SK-N-SH treated with all-trans-retinoic acid at 6 μM for 48 hours (cell line): Measurements from ENCODE around the gene TRIM66.

Source experiments
- CSRNP3 ChIP-seq: fragments of 250-450 bp; sonication (Bioruptor Pico); IDR thresholded peaks from 2 replicates; pipeline ENCODE4 v1.5.1; 2021; ENCODE audit warnings: mild to moderate bottlenecking, moderate library complexity
- OSR1 ChIP-seq: fragments of 250-450 bp; sonication (Bioruptor Pico); IDR thresholded peaks from 2 replicates; pipeline ENCODE4 v1.8.0; 2022; ENCODE audit warnings: moderate library complexity, mild to moderate bottlenecking, inconsistent platforms
- PATZ1 ChIP-seq: fragments of 250-450 bp; sonication (Bioruptor Pico); IDR thresholded peaks from 2 replicates; pipeline ENCODE4 v1.8.0; 2020; ENCODE audit warnings: mild to moderate bottlenecking, moderate library complexity, borderline replicate concordance
- PPARA ChIP-seq: fragments of 250-450 bp; sonication (Bioruptor Pico); IDR thresholded peaks from 2 replicates; pipeline ENCODE4 v1.5.0; 2020; ENCODE audit warnings: mild to moderate bottlenecking, borderline replicate concordance
- SNAI2 ChIP-seq: fragments of 250-450 bp; sonication (Bioruptor Pico); IDR thresholded peaks from 2 replicates; pipeline ENCODE4 v1.5.0; 2020; ENCODE audit warnings: mild to moderate bottlenecking, moderate library complexity
- TCF4 ChIP-seq: fragments of 250-450 bp; sonication (Bioruptor Pico); IDR thresholded peaks from 2 replicates; pipeline ENCODE4 v1.8.0; 2021; ENCODE audit warnings: mild to moderate bottlenecking, moderate library complexity, borderline replicate concordance
- TOX ChIP-seq: fragments of 250-450 bp; sonication (Bioruptor Pico); IDR thresholded peaks from 2 replicates; pipeline ENCODE4 v1.8.0; 2021; ENCODE audit warnings: mild to moderate bottlenecking, moderate library complexity, borderline replicate concordance
- ZC3H10 ChIP-seq: fragments of 250-450 bp; sonication (Bioruptor Pico); IDR thresholded peaks from 2 replicates; pipeline ENCODE4 v1.5.1; 2021; ENCODE audit warnings: mild to moderate bottlenecking, moderate library complexity
- ZFP3 ChIP-seq: fragments of 250-450 bp; sonication (Bioruptor Pico); IDR thresholded peaks from 2 replicates; pipeline ENCODE4 v1.5.0; 2020; ENCODE audit warnings: mild to moderate bottlenecking, moderate library complexity
- ZFP30 ChIP-seq: fragments of 450-650 bp; formaldehyde crosslinking; IDR thresholded peaks from 2 replicates; pipeline ENCODE4 v1.5.0; 2022; ENCODE audit warnings: mild to moderate bottlenecking, moderate library complexity

GRCh38 chr11:8683115-8683807 is 796 bp upstream of the TRIM66 start:
- TF ChIP-seq ZFP30: no peak
- no peak for TF ChIP-seq CSRNP3 (CRISPR knock-in tag)
- no peak for TF ChIP-seq TOX
- no peak for TF ChIP-seq TCF4 (CRISPR knock-in tag)
- TF ChIP-seq ZFP3: no peak
- no peak for TF ChIP-seq PATZ1 (CRISPR knock-in tag)
- TF ChIP-seq OSR1 (CRISPR knock-in tag): no peak
- no peak for TF ChIP-seq SNAI2
- TF ChIP-seq ZC3H10 (CRISPR knock-in tag): no peak
- TF ChIP-seq PPARA (CRISPR knock-in tag): no peak
